Tibial nerve (tissue), 4 donors: ENCODE measurements around the gene FBXW11.

ENCODE experiments used
- EP300 ChIP-seq, 2 donors: sonication (generic); formaldehyde crosslinking; IDR thresholded peaks; one replicate each; pipeline ENCODE4 v1.6.1; 2017; ENCODE audit warnings: antibody characterized with exemption in 2 of 2, mild to moderate bottlenecking in 1 of 2
- POLR2A ChIP-seq, 2 donors: fragments of 450-650 bp; IDR thresholded peaks; one replicate each; pipeline ENCODE4 v1.6.1; 2017; ENCODE audit warnings: antibody characterized with exemption in 2 of 2, mild to moderate bottlenecking in 2 of 2, moderate library complexity in 2 of 2
- TF ChIP-seq, protein P1 (sequence below), 5 experiments: fragments of 200-600 bp in 3 of 5; fragments of 450-650 bp in 2 of 5; sonication (generic) in 3 of 5; IDR thresholded peaks; one replicate each; pipeline ENCODE4 v1.5.1; 2016 to 2019; ENCODE audit warnings: antibody characterized with exemption in 5 of 5, mild to moderate bottlenecking in 3 of 5, moderate library complexity in 2 of 5

DNA sequence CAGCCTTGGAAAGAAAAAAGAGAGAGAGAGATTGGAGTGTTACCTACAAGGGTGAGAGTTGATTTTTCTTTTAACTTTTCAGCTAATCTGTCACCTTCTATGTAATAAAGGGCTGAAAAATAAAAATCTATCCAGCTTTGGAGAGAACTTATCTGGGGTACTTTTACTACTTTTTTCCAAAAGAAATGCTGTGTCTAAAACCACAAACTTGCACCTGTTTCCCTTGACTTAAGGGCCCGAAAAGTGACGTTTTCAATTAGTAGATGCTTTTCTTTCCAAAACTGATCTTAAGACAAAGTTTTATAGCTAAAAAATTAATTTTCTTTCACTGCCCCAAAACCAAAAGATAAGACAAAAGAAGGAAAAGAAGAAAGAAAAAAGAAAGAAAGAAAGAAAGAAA, 172.0 kb downstream of the FBXW11 start:
- no peak for TF ChIP-seq POLR2A (IDR thresholded peaks at IDR 0.05)
- TF ChIP-seq EP300 (IDR thresholded peaks at IDR 0.05): no peak
- TF ChIP-seq, protein P1, sequence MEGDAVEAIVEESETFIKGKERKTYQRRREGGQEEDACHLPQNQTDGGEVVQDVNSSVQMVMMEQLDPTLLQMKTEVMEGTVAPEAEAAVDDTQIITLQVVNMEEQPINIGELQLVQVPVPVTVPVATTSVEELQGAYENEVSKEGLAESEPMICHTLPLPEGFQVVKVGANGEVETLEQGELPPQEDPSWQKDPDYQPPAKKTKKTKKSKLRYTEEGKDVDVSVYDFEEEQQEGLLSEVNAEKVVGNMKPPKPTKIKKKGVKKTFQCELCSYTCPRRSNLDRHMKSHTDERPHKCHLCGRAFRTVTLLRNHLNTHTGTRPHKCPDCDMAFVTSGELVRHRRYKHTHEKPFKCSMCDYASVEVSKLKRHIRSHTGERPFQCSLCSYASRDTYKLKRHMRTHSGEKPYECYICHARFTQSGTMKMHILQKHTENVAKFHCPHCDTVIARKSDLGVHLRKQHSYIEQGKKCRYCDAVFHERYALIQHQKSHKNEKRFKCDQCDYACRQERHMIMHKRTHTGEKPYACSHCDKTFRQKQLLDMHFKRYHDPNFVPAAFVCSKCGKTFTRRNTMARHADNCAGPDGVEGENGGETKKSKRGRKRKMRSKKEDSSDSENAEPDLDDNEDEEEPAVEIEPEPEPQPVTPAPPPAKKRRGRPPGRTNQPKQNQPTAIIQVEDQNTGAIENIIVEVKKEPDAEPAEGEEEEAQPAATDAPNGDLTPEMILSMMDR (IDR thresholded peaks at IDR 0.05): no peak
